HepG2 (cell line): ENCODE measurements around the gene PRKAR1A. TPM values are rescaled to one million over a fixed set of nuclear protein-coding genes. Genes with fewer than 3 reads are reported as not detected.

Experiments
- ATAC-seq: fragments of 200-7000 bp; cut with Tn5 transposase; 3 replicates; pipeline ENCODE4 v1.9.1; 2020; ENCODE audit warnings: mild to moderate bottlenecking, moderate library complexity
- BruUV-seq: library from RNA; stranded (reverse); fragments of 400-500 nt; replicated peaks from 2 replicates; lab custom pipeline; 2021; lab: Mats Ljungman, UMichigan
- CTCF ChIA-PET: fragments of 300-600 bp; formaldehyde crosslinking; extraction: SDS; loops from one replicate; lab custom pipeline; 2021; ENCODE audit warnings: low total read pairs, inconsistent platforms, low intra/inter-chr PET ratio; lab: Yijun Ruan, JAX
- POLR2A ChIA-PET: fragments of 350-600 bp; sonication (Branson Sonifier 250); formaldehyde crosslinking; loops from one replicate; lab custom pipeline; 2020; ENCODE audit warnings: antibody characterized with exemption, inconsistent platforms; lab: Yijun Ruan, JAX
- DNase-seq: peaks from one replicate; pipeline ENCODE4 v3.0.0-alpha.2; 2015; ENCODE audit warnings: low spot score
- FAIRE-seq: peaks from 3 replicates; lab custom pipeline; 2011; peaks lifted over from hg19 to GRCh38; lab: Jason Lieb, UNC
- H2AFZ ChIP-seq: one replicate; pipeline ENCODE4 v1.6.1; 2011; ENCODE audit warnings: low read length, inconsistent platforms
- H3K27ac ChIP-seq: fragments of 300-600 bp; 3 replicates; pipeline ENCODE4 v1.8.0; 2011; ENCODE audit warnings: mixed run types, mild to moderate bottlenecking, mixed read lengths, low read length, inconsistent platforms; ENCODE audit not compliant: insufficient read depth; ENCODE audit errors: extremely low read length
- H3K27me3 ChIP-seq, 2 experiments: fragments of 200-600 bp in 1 of 2; 2 replicates in 1 of 2; 3 replicates in 1 of 2; pipeline versions ENCODE4 v1.6.0 to v1.8.0; 2011; ENCODE audit warnings: low read length in 2 of 2, mild to moderate bottlenecking in 2 of 2, moderate library complexity in 2 of 2, inconsistent platforms in 1 of 2; ENCODE audit not compliant: insufficient read depth in 2 of 2, control insufficient read depth in 1 of 2
- H3K36me3 ChIP-seq, 2 experiments: fragments of 200-600 bp in 1 of 2; replicated peaks in 1 of 2; 2 replicates in 1 of 2; 3 replicates in 1 of 2; pipeline versions ENCODE4 v1.5.1 to v1.8.0; 2011; ENCODE audit warnings: low read length in 2 of 2, inconsistent platforms in 1 of 2; ENCODE audit not compliant: insufficient read depth in 2 of 2, control insufficient read depth in 1 of 2
- H3K4me1 ChIP-seq: 2 replicates; pipeline ENCODE4 v1.5.1; 2012; ENCODE audit warnings: low read length, inconsistent platforms; ENCODE audit not compliant: insufficient read depth
- H3K4me2 ChIP-seq: 2 replicates; pipeline ENCODE4 v1.6.0; 2011; ENCODE audit warnings: low read depth, low read length, inconsistent platforms
- H3K4me3 ChIP-seq, 3 experiments: fragments of 200-600 bp in 1 of 3; sonication (generic), shearing (Covaris generic) in 1 of 3; replicated peaks in 1 of 3; 2 replicates each; pipeline ENCODE4 v1.5.1; 2011 to 2016; ENCODE audit warnings: low read length in 3 of 3, inconsistent platforms in 2 of 3, low read depth in 2 of 3, mild to moderate bottlenecking in 2 of 3, control low read depth in 1 of 3, mixed read lengths in 1 of 3; ENCODE audit not compliant: insufficient read depth in 1 of 3
- H3K79me2 ChIP-seq: one replicate; pipeline ENCODE4 v1.6.1; 2011; ENCODE audit warnings: low read length, inconsistent platforms; ENCODE audit not compliant: insufficient read depth
- H3K9ac ChIP-seq: 2 replicates; pipeline ENCODE4 v1.6.0; 2011; ENCODE audit warnings: mild to moderate bottlenecking, low read depth, low read length, inconsistent platforms; ENCODE audit not compliant: insufficient read depth
- H3K9me3 ChIP-seq: 2 replicates; pipeline ENCODE4 v1.5.1; 2012; ENCODE audit warnings: mild to moderate bottlenecking, low read length
- H4K20me1 ChIP-seq: 2 replicates; pipeline ENCODE4 v1.6.0; 2011; ENCODE audit warnings: inconsistent platforms, mild to moderate bottlenecking, low read length, moderate library complexity; ENCODE audit not compliant: insufficient read depth
- ATF3 ChIP-seq: sonication (generic); formaldehyde crosslinking; IDR thresholded peaks from 2 replicates; pipeline ENCODE4 v1.4.0; 2020; ENCODE audit warnings: missing genetic modification reagents
- GFI1 ChIP-seq: sonication (generic); formaldehyde crosslinking; IDR thresholded peaks from 2 replicates; pipeline ENCODE4 v1.5.0; 2020; ENCODE audit warnings: missing genetic modification reagents, mild to moderate bottlenecking, borderline replicate concordance
- HMG20B ChIP-seq: conservative IDR thresholded peaks from 2 replicates; pipeline ENCODE4 v1.6.1; 2016; ENCODE audit warnings: missing genetic modification reagents, missing compliant biosample characterization
- HNF4A ChIP-seq: sonication (generic); formaldehyde crosslinking; IDR thresholded peaks from 2 replicates; pipeline ENCODE4 v1.4.0; 2020; ENCODE audit warnings: missing genetic modification reagents
- KLF16 ChIP-seq, 2 experiments: sonication (generic) in 1 of 2; formaldehyde crosslinking in 1 of 2; IDR thresholded peaks; 2 replicates each; pipeline versions ENCODE4 v1.6.1 to v1.8.0; 2016 to 2023; ENCODE audit warnings: missing genetic modification reagents in 2 of 2, missing compliant biosample characterization in 1 of 2
- NFAT5 ChIP-seq: sonication (generic); formaldehyde crosslinking; IDR thresholded peaks from 2 replicates; pipeline ENCODE4 v1.4.0; 2020; ENCODE audit warnings: missing genetic modification reagents
- NFE2L1 ChIP-seq: sonication (generic); formaldehyde crosslinking; IDR thresholded peaks from 2 replicates; pipeline ENCODE4 v1.4.0; 2020; ENCODE audit warnings: missing genetic modification reagents, mild to moderate bottlenecking, borderline replicate concordance
- RARA ChIP-seq: IDR thresholded peaks from 2 replicates; pipeline ENCODE4 v1.6.1; 2016; ENCODE audit warnings: missing genetic modification reagents, missing compliant biosample characterization
- TOPORS ChIP-seq: sonication (generic); formaldehyde crosslinking; IDR thresholded peaks from 2 replicates; pipeline ENCODE4 v1.8.0; 2023; ENCODE audit warnings: mild to moderate bottlenecking, missing genetic modification reagents
- ZFY ChIP-seq: sonication (generic); formaldehyde crosslinking; IDR thresholded peaks from 2 replicates; pipeline ENCODE4 v1.4.0; 2020; ENCODE audit warnings: missing genetic modification reagents
- ZNF17 ChIP-seq: sonication (generic); formaldehyde crosslinking; IDR thresholded peaks from 2 replicates; pipeline ENCODE4 v1.5.0; 2020; ENCODE audit warnings: mild to moderate bottlenecking, missing genetic modification reagents
- ZNF180 ChIP-seq: sonication (generic); formaldehyde crosslinking; IDR thresholded peaks from 2 replicates; pipeline ENCODE4 v1.4.0; 2020; ENCODE audit warnings: low read depth, missing genetic modification reagents, borderline replicate concordance
- ZNF782 ChIP-seq: sonication (generic); formaldehyde crosslinking; IDR thresholded peaks from 2 replicates; pipeline ENCODE4 v1.4.0; 2020; ENCODE audit warnings: missing genetic modification reagents, mild to moderate bottlenecking, borderline replicate concordance
- WGBS: methylation state at CpG from one replicate; pipeline ENCODE4 v1.1.6; 2017; ENCODE audit warnings: low lambda C conversion rate; 5-methylcytosine and 5-hydroxymethylcytosine counted together
- in situ Hi-C: cut with HindIII; loops from 2 replicates; pipeline ENCODE4 v1.10.0; 2017; ENCODE audit warnings: low pct_unique_long_range_greater_than_20kb; ENCODE audit not compliant: extremely low pct_ligation_motif_present
- intact Hi-C: fragments of 100-400 bp; cut with micrococcal nuclease; formaldehyde crosslinking; loops from one replicate; pipeline ENCODE4 v1.10.0; 2022; ENCODE audit not compliant: unreplicated experiment
- polyA plus RNA-seq, 8 experiments: library from polyadenylated mRNA; depleted of rRNA in 3 of 8; stranded (reverse) in 7 of 8; unstranded in 1 of 8; fragments of >200 nt; fragmentation: Illumina TruSeq in 4 of 8; extraction: Trizol in 4 of 8; gene quantifications; 2 replicates each; pipeline versions ENCODE4 v1.2.1 to v1.2.3, GENCODE V29; 2011 to 2016; ENCODE audit warnings: low read depth in 4 of 8, missing spikeins in 1 of 8, mixed read lengths in 1 of 8; ENCODE audit not compliant: insufficient read depth in 1 of 8
- total RNA-seq, 5 experiments: library from RNA; depleted of rRNA; stranded (reverse); fragments of >200 nt; fragmentation: Illumina TruSeq; extraction: Trizol; gene quantifications; 2 replicates each; pipeline ENCODE4 v1.2.3, GENCODE V29; 2016; ENCODE audit warnings: low read depth in 1 of 5
- TF ChIP-seq, protein P1 (sequence below): sonication (generic); formaldehyde crosslinking; IDR thresholded peaks from 2 replicates; pipeline ENCODE4 v1.5.0; 2020; ENCODE audit warnings: mild to moderate bottlenecking, missing genetic modification reagents, moderate library complexity
- TF ChIP-seq, protein P2 (sequence below): sonication (generic); formaldehyde crosslinking; IDR thresholded peaks from 2 replicates; pipeline ENCODE4 v1.4.0; 2020; ENCODE audit warnings: missing genetic modification reagents, borderline replicate concordance

The PRKAR1A gene
- total and polyA plus RNA-seq, 2 of the 13 experiments (the other 11 are each of a cell fraction or from before 2014, with no cell fraction given) = 265 to 266 TPM

DNA sequence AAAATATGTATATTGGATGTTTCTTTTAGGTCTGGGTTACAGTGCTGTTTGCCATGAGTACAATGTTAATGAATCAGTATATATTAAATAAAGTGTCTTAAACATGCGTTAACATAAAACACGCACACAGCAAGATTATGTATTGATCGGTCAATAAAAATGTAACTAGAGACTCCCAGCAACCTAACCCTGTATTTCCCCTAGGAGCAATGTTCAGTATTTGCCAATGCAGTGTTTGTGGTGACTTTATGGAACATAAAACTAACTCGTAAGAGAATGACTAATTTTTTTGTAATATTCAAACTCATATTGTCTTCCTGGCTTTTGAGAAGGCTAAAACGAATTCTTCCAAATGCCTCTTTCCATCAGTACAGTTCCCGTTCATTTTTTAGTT, 22.5 kb downstream of the PRKAR1A start (continued):
- no peak for TF ChIP-seq NFAT5
- no peak for TF ChIP-seq ZNF782
- TF ChIP-seq NFE2L1 = no peak
- TF ChIP-seq, all 625 proteins: peak for 0

- no peaks in the 10 kb centered on the region for H3K9me3 ChIP-seq
- POLR2A ChIA-PET = interaction anchor here (1.1 kb wide), 1 partner anchor 23 kb away, joined by 3 read pairs; the partner anchor contains the start of gene PRKAR1A
- 46% methylated on average over 3 of the region's 3 CpGs for WGBS
- TF ChIP-seq ZNF17 (no peak), HMG20B (CRISPR knock-in tag) (0 out of 2 replicates have a peak, but pooled peaks have one; percentile 32), ATF3 (CRISPR knock-in tag) (no peak), ZFY (no peak), GFI1 (peak; percentile 88), HNF4A (CRISPR knock-in tag) (peak; percentile 51), RARA (CRISPR knock-in tag) (peak; percentile 44; the same call in 1 of the 2 replicates), ZNF180 (CRISPR knock-in tag) (no peak), TOPORS (CRISPR knock-in tag) (0 out of 2 replicates have a peak, but pooled peaks have one; percentile 40), KLF16 (CRISPR knock-in tag; IDR thresholded peaks at IDR 0.05) (0 out of 4 replicates have a peak, but pooled peaks of 1 of the 2 experiments have one; percentile 51)
- TF ChIP-seq, protein P1, sequence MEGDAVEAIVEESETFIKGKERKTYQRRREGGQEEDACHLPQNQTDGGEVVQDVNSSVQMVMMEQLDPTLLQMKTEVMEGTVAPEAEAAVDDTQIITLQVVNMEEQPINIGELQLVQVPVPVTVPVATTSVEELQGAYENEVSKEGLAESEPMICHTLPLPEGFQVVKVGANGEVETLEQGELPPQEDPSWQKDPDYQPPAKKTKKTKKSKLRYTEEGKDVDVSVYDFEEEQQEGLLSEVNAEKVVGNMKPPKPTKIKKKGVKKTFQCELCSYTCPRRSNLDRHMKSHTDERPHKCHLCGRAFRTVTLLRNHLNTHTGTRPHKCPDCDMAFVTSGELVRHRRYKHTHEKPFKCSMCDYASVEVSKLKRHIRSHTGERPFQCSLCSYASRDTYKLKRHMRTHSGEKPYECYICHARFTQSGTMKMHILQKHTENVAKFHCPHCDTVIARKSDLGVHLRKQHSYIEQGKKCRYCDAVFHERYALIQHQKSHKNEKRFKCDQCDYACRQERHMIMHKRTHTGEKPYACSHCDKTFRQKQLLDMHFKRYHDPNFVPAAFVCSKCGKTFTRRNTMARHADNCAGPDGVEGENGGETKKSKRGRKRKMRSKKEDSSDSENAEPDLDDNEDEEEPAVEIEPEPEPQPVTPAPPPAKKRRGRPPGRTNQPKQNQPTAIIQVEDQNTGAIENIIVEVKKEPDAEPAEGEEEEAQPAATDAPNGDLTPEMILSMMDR = no peak
- TF ChIP-seq, protein P2, sequence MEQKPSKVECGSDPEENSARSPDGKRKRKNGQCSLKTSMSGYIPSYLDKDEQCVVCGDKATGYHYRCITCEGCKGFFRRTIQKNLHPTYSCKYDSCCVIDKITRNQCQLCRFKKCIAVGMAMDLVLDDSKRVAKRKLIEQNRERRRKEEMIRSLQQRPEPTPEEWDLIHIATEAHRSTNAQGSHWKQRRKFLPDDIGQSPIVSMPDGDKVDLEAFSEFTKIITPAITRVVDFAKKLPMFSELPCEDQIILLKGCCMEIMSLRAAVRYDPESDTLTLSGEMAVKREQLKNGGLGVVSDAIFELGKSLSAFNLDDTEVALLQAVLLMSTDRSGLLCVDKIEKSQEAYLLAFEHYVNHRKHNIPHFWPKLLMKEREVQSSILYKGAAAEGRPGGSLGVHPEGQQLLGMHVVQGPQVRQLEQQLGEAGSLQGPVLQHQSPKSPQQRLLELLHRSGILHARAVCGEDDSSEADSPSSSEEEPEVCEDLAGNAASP (CRISPR knock-in tag) = no peak
Measured at GRCh38 chr17:68535922-68536321, 23.7 kb downstream of the PRKAR1A start.

More at GRCh38 chr17:68535922-68536321, 23.7 kb downstream of the PRKAR1A start:
- H4K20me1 ChIP-seq = no peaks in the 10 kb centered on the region
- H3K27me3 ChIP-seq = no peaks in the 10 kb centered on the region
- H3K4me3 ChIP-seq = no peak overlapping the region
- peaks cover 25 to 48% of the 10 kb centered on the region in 2 experiments for H3K36me3 ChIP-seq
- no peak for DNase-seq
- no peak overlapping the region for H2AFZ ChIP-seq
- H3K79me2 ChIP-seq = no peaks in the 10 kb centered on the region
- peak overlapping the region; percentile 15 for H3K27ac ChIP-seq
- H3K4me2 ChIP-seq = no peak overlapping the region
- H3K9ac ChIP-seq = no peak overlapping the region
- no TSS peak for BruUV-seq
- in situ Hi-C loops (loop anchor here (5.0 kb wide), 1 partner anchor 226 kb away; no protein-coding TSS in a partner anchor), intact Hi-C loops (loop anchor here (2.0 kb wide), 2 partner anchors 65 to 77 kb away; partner anchors contain the start of gene FAM20A)
- H3K4me1 ChIP-seq = peaks cover 18% of the 10 kb centered on the region
- FAIRE-seq = no peak
- ATAC-seq = no peak
- CTCF ChIA-PET = no interaction called here
